HG03039 (cell line): ENCODE data around the gene RAD51B.

ENCODE experiments used
- ATAC-seq: cut with Tn5 transposase; IDR thresholded peaks from one replicate; pipeline ENCODE4 v1.9.1; 2021; ENCODE audit warnings: mild to moderate bottlenecking, moderate library complexity; ENCODE audit not compliant: unreplicated experiment

The RAD51B gene

DNA sequence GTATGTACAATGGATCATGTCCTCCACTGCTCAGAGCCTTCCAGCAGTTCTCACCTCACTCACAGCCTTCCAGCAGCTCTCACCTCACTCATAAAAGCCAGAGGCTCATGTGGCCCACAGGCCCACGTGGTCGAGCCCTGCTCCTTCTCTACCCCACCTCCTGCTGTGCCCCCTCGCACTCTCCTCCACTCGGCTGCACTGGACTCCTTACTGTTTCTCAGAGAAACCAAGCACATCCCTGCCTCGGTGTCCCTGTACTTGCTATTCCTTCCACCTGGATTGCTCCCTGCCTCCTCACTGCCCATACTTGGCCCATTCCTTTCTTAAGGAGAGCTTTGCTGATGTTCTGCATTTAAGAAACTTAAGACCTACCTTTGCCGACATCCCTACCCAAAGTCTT, 753.5 kb downstream of the RAD51B start:
- no peak for ATAC-seq

GRCh38 chr14:68573722-68574121, 754.1 kb downstream of the RAD51B start:
- no peak for ATAC-seq

GRCh38 chr14:68574461-68574860, 754.9 kb downstream of the RAD51B start:
- no peak for ATAC-seq

GRCh38 chr14:68574906-68575305, 755.3 kb downstream of the RAD51B start:
- no peak for ATAC-seq

- ATAC-seq: no peak
Observed at GRCh38 chr14:68575426-68575825, 755.8 kb downstream of the RAD51B start.

- no peak for ATAC-seq
Observed at GRCh38 chr14:68576031-68576430, 756.5 kb downstream of the RAD51B start.

- no peak for ATAC-seq
Observed at GRCh38 chr14:68576496-68577244, 757.1 kb downstream of the RAD51B start.

GRCh38 chr14:68577802-68578541, 758.4 kb downstream of the RAD51B start:
- ATAC-seq: no peak

DNA sequence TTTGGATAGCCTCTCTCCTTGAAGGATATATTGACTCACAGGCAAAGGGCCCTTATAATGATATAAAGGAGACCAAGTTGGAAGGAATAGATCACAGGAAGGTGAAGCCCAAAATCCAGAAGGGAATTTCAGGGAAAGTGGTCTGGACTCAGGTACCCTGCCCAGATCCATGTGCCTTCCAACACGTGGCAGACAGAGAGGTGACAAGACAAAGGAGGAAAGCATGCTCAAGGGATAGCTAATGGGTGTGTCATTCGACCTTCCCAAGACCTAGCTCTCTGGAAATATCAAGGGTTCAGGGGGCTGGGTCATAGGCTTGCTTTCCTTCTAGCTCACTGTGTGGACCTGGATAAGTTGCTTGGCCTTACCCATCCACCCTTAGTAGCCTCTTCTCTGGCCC, 759.0 kb downstream of the RAD51B start:
- ATAC-seq: no peak

DNA sequence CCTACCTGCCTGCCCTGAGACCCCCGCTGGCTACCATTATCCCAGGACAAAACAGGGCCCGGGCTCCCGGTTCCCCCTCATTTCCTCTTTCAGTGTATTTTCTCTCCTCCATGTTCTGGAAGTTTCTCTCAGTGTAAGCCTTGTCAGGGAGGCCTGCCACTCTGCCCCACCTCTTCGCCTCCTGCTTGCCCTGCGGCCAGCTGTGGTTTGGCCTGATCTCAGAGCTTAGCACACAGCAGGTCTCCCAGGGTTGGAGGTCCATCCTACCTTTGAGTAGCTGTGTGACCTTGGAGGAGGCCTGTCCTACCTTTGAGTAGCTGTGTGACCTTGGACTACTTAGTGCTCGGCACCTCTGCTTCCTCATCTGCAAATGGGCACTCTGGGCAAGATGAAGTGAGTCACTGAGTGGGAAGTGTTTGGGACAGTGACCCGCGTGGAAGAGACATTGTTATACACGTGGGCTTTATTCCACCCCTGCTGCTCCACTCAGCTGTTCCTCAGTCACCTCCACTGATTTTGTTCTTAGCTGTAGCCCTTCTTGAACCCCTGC, 760.6 kb downstream of the RAD51B start:
- ATAC-seq: no peak

DNA sequence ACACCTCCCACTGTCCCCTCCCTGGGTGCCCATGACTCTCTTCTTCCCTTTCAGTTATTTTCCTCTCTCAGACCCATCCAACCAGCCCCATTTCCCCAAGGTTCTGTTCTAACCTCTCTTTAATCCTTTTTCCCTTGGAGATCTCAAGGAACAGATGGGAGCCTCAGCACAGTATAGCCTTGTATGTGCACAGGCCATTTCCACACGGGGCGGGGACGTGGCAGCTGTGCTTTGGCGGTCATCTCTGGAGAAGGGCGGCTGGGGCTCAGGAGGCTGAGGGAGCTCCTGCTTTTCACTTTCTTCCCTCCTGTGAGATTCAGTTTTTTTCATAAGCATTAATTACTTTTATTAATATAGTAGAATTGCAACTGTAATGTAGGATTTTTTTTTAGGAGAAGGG, 761.1 kb downstream of the RAD51B start:
- ATAC-seq: no peak

DNA sequence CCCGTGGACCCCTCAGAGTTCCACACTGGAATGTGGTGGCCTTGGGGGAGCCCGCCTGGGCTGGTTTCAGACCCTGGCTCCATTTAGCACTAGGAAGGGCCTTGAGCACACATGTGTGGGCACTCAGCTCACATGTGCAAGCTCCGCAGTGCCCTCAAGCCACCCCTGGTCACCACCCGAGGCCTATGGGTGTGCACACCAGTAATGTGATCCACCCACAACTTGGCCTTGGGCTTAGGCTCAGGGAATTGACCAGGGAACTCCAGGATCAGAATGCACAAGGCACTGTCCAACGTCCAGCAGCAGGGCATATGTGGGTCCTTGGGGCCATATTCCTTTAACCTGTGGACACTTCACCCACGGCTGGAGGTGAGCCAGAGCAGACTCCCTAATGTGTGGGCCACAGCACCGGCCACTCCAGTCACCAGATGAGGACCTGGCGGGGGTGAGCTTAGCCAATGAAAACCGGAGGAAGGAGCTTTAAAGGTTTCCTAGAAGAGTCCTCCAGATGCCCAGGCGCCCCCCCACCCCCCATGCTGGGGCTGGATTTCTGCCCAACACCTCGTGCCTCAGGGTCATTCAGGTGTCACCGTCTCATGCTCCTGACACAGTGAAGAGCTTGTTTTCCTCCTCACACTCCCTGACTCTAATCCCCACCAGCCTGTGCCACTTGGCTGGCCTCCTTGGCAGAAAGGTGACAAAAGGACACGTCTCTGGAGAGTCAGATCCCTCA, 764.1 kb downstream of the RAD51B start:
- ATAC-seq: no peak

- no peak for ATAC-seq
Observed at GRCh38 chr14:68584786-68585185, 765.2 kb downstream of the RAD51B start.

GRCh38 chr14:68585690-68586089, 766.1 kb downstream of the RAD51B start:
- no peak for ATAC-seq

DNA sequence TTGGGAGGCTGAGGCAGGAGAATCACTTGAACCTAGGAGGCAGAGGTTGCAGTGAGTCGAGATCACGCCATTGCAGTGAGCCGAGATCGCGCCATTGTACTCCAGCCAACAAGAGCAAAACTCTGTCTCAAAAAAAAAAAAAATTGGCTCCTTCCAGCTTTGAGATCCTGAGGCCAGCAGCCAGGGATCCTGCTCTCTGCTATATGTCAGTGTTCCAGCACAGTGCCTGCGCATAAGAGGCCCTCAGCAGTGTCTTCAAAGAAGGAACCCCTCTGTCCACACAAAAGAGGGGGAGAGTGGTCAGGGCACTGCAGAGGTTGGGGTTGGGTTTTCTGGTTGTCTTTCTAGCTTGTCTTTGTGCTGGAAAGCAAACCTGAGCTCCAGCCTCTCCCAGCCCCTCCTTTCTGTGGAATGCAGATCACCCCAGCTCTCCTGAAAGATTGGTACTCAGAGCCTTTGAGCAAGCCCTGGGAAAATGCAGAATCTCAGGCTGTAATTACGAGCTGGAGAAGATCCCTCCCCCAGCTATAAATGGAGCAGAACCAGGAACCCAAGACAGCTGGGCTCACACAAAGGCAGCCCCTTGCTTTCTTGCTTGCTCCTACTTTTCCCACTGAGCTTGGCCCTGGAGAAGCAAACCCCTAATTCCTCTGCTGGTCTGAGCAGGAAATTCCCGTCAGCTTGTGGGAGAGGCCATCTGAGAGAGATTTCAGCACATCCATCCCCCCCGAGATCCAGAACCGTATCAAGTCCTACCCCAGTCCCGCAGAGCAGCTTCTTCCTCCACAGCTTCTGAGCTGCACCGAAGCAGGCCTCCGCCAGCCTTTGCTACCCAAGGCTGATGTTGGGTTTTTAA, 767.5 kb downstream of the RAD51B start:
- no peak for ATAC-seq

GRCh38 chr14:68587931-68588330, 768.4 kb downstream of the RAD51B start:
- ATAC-seq: no peak

- no peak for ATAC-seq
Observed at GRCh38 chr14:68589447-68590200, 770.0 kb downstream of the RAD51B start.

GRCh38 chr14:68590201-68590522, 770.6 kb downstream of the RAD51B start:
- ATAC-seq: no peak

- no peak for ATAC-seq
Observed at GRCh38 chr14:68591786-68592185, 772.2 kb downstream of the RAD51B start.

DNA sequence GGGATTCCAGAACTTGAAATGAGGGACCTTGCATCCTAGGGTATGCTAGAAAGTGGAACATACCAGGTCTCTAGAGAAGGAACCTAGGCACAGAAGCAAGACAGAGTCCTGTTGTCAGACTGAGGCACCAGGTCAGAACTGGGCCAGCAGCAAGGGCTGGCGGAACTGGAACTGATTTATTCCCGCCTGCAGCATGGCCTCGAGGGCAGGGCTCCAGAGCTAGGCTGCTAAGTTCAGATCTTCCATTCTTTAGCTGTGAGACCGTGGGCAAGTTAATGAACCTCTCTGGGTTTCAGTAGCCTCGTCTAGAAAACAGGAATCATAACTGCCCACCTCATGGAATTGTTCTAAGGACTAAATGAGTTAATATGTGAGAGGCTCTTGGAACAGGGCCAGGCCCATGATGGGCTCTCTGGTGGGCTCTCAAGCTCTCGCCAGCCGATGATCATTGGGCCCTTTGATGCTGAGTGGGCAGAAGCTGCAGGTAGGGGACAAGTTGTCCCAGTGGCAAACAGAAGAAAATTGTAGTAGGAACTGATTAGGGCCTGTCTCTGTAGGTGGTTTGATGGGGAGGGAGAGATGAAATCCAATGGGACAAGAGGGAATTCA, 773.5 kb downstream of the RAD51B start:
- ATAC-seq: no peak
